Nephron progenitor cell (in vitro differentiated cells): ENCODE results near the gene TPH2.

Source experiments
- DNase-seq: peaks from one replicate; pipeline ENCODE4 v3.0.0; 2021
- H3K27ac Mint-ChIP-seq: 2 replicates; pipeline ENCODE4 v1.8.0; 2021; ENCODE audit warnings: mild to moderate bottlenecking, moderate library complexity, mixed read lengths
- H3K27me3 Mint-ChIP-seq: 2 replicates; pipeline ENCODE4 v1.8.0; 2021; ENCODE audit warnings: mild to moderate bottlenecking, low read depth, mixed read lengths; ENCODE audit not compliant: poor library complexity
- H3K36me3 Mint-ChIP-seq: 2 replicates; pipeline ENCODE4 v1.8.0; 2021; ENCODE audit warnings: low read depth, mixed read lengths
- H3K4me1 Mint-ChIP-seq: 2 replicates; pipeline ENCODE4 v1.8.0; 2021; ENCODE audit warnings: mixed read lengths
- H3K4me3 Mint-ChIP-seq: 2 replicates; pipeline ENCODE4 v1.8.0; 2021; ENCODE audit warnings: mild to moderate bottlenecking, moderate library complexity, mixed read lengths
- H3K9me3 Mint-ChIP-seq: 2 replicates; pipeline ENCODE4 v1.8.0; 2021; ENCODE audit warnings: mild to moderate bottlenecking, moderate library complexity, mixed read lengths
- TF ChIP-seq, protein P1 (sequence below): fragments of 200-600 bp; sonication (generic); IDR thresholded peaks from 2 replicates; pipeline ENCODE4 v1.5.0; 2021; ENCODE audit warnings: antibody characterized with exemption

Gene TPH2

GRCh38 chr12:72063073-72063472 is 124.4 kb downstream of the TPH2 start:
- peaks cover 10% of the 10 kb centered on the region for H3K27me3 Mint-ChIP-seq
- TF ChIP-seq, protein P1, sequence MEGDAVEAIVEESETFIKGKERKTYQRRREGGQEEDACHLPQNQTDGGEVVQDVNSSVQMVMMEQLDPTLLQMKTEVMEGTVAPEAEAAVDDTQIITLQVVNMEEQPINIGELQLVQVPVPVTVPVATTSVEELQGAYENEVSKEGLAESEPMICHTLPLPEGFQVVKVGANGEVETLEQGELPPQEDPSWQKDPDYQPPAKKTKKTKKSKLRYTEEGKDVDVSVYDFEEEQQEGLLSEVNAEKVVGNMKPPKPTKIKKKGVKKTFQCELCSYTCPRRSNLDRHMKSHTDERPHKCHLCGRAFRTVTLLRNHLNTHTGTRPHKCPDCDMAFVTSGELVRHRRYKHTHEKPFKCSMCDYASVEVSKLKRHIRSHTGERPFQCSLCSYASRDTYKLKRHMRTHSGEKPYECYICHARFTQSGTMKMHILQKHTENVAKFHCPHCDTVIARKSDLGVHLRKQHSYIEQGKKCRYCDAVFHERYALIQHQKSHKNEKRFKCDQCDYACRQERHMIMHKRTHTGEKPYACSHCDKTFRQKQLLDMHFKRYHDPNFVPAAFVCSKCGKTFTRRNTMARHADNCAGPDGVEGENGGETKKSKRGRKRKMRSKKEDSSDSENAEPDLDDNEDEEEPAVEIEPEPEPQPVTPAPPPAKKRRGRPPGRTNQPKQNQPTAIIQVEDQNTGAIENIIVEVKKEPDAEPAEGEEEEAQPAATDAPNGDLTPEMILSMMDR = no peak

GRCh38 chr12:72071030-72071429 is 132.4 kb downstream of the TPH2 start:
- no peaks in the 10 kb centered on the region for H3K27me3 Mint-ChIP-seq
- H3K4me3 Mint-ChIP-seq = no peak overlapping the region
- DNase-seq = no peak
- peaks cover 33% of the 10 kb centered on the region for H3K9me3 Mint-ChIP-seq
- H3K4me1 Mint-ChIP-seq = peaks cover 15% of the 10 kb centered on the region
- peaks cover 7% of the 10 kb centered on the region for H3K36me3 Mint-ChIP-seq
- TF ChIP-seq, protein P1 = no peak
- H3K27ac Mint-ChIP-seq = no peak overlapping the region

More at GRCh38 chr12:72063073-72063472, 124.4 kb downstream of the TPH2 start:
- Mint-ChIP-seq H3K4me3 (no peak overlapping the region), H3K36me3 (no peaks in the 10 kb centered on the region), H3K27ac (no peak overlapping the region), H3K9me3 (no peaks in the 10 kb centered on the region), H3K4me1 (no peaks in the 10 kb centered on the region)
- DNase-seq = no peak

- H3K27me3 Mint-ChIP-seq = no peaks in the 10 kb centered on the region
- TF ChIP-seq, protein P1 = no peak
- H3K9me3 Mint-ChIP-seq = peaks cover 33% of the 10 kb centered on the region
- H3K27ac Mint-ChIP-seq = peak overlapping the region; percentile 14
- peaks cover 15% of the 10 kb centered on the region for H3K4me1 Mint-ChIP-seq
- no peak overlapping the region for H3K4me3 Mint-ChIP-seq
- DNase-seq = no peak
- peaks cover 7% of the 10 kb centered on the region for H3K36me3 Mint-ChIP-seq
Observed at GRCh38 chr12:72072592-72073212, 134.1 kb downstream of the TPH2 start.

GRCh38 chr12:72074065-72074464 is 135.4 kb downstream of the TPH2 start:
- peaks cover 33% of the 10 kb centered on the region for H3K9me3 Mint-ChIP-seq
- TF ChIP-seq, protein P1 = no peak
- H3K27ac Mint-ChIP-seq = no peak overlapping the region
- DNase-seq = no peak
- peaks cover 15% of the 10 kb centered on the region for H3K4me1 Mint-ChIP-seq
- H3K4me3 Mint-ChIP-seq = no peak overlapping the region
- H3K27me3 Mint-ChIP-seq = no peaks in the 10 kb centered on the region
- peaks cover 7% of the 10 kb centered on the region for H3K36me3 Mint-ChIP-seq

GRCh38 chr12:72074956-72075355 is 136.3 kb downstream of the TPH2 start:
- peaks cover 15% of the 10 kb centered on the region for H3K4me1 Mint-ChIP-seq
- H3K36me3 Mint-ChIP-seq = peaks cover 7% of the 10 kb centered on the region
- no peak overlapping the region for H3K27ac Mint-ChIP-seq
- no peak overlapping the region for H3K4me3 Mint-ChIP-seq
- no peak for DNase-seq
- TF ChIP-seq, protein P1 = no peak
- no peaks in the 10 kb centered on the region for H3K27me3 Mint-ChIP-seq
- peaks cover 29% of the 10 kb centered on the region for H3K9me3 Mint-ChIP-seq

DNA sequence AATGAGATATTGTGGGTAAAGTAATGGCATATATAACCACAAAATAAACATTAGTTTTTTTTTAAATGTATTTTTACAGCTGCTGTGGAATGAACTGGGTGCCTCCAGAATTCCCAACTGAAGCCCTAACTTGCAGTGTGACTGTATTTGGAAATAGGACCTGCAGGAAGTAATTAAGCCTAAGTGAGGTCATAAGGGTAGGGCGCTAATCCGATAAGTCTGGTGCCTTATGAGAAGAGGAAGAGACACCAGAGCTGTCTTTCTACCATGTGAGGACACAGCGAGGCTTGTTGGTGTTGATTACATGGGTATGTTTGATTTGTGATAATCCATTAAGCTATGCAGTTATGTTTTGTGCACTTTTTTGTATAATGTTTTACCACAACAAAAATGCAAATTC is 136.8 kb downstream of the TPH2 start:
- peaks cover 15% of the 10 kb centered on the region for H3K4me1 Mint-ChIP-seq
- H3K27me3 Mint-ChIP-seq = no peaks in the 10 kb centered on the region
- TF ChIP-seq, protein P1 = no peak
- peaks cover 25% of the 10 kb centered on the region for H3K9me3 Mint-ChIP-seq
- DNase-seq = no peak
- peaks cover 7% of the 10 kb centered on the region for H3K36me3 Mint-ChIP-seq
- H3K4me3 Mint-ChIP-seq = no peak overlapping the region
- H3K27ac Mint-ChIP-seq = no peak overlapping the region
